HL-60 (cell line): ENCODE results near the gene F7.

Experiments
- DNase-seq, 2 experiments: peaks; one replicate each; pipeline ENCODE4 v3.0.0-alpha.2; 2010 to 2020; ENCODE audit warnings: low read depth in 1 of 2, low spot score in 1 of 2
- H3K27ac ChIP-seq: fragments of 250-450 bp; sonication (Bioruptor Pico); replicated peaks from 2 replicates; pipeline ENCODE4 v1.5.1; 2020; ENCODE audit warnings: mild to moderate bottlenecking, moderate library complexity
- H3K27me3 ChIP-seq: fragments of 250-450 bp; sonication (Bioruptor Pico); 2 replicates; pipeline ENCODE4 v1.5.1; 2021; ENCODE audit warnings: mild to moderate bottlenecking, moderate library complexity; ENCODE audit not compliant: insufficient read depth, poor library complexity, severe bottlenecking
- H3K4me3 ChIP-seq: replicated peaks from 2 replicates; pipeline ENCODE4 v1.5.1; 2011; ENCODE audit warnings: mild to moderate bottlenecking, control low read depth, low read length; ENCODE audit not compliant: insufficient read depth
- GABPA ChIP-seq: IDR thresholded peaks from 2 replicates; pipeline ENCODE4 v1.6.1; 2012; ENCODE audit warnings: low read depth
- POLR2AphosphoS5 ChIP-seq: IDR thresholded peaks from 2 replicates; pipeline ENCODE4 v1.6.1; 2012; ENCODE audit warnings: low read depth
- SPI1 ChIP-seq: IDR thresholded peaks from 2 replicates; pipeline ENCODE4 v1.6.1; 2012; ENCODE audit warnings: low read depth, mild to moderate bottlenecking, borderline replicate concordance
- TF ChIP-seq, protein P1 (sequence below): IDR thresholded peaks from 2 replicates; pipeline ENCODE4 v1.6.1; 2012; ENCODE audit warnings: low read depth; ENCODE audit not compliant: insufficient replicate concordance
- TF ChIP-seq, protein P2 (sequence below): IDR thresholded peaks from one replicate; pipeline ENCODE4 v1.5.1; 2011; ENCODE audit warnings: low read length, control low read depth, inconsistent platforms; ENCODE audit not compliant: insufficient read depth

The F7 gene

DNA sequence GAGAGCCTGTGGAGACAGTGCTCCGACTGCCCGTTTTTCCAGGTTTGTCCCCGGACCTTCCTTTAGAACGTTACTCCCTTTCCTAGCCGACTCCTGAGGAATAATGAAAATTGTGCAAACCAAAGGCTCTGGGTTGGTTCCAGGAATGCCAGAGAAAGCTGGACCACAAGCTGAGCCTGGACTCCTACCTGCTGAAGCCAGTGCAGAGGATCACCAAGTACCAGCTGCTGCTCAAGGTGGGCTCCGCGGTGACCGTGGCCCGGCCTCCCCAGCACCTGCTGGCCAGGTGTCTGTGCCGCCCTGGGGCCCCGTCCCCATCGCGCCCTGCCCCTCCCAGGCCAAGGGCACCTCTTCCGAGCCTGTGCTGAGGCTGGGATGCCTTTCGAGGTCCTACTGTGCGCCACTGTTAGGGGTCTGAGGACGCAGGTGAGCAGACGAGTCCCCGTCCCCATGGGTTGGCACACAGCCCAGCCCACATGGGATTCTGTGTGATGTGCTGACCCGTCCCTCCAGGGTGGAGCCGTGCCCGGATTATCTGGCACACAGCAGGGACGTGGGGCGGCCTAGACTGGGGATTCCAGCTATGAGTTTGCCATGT is 20.5 kb upstream of the F7 start:
- no peaks in the 10 kb centered on the region for H3K27me3 ChIP-seq
- no peak for DNase-seq
- no peak overlapping the region for H3K4me3 ChIP-seq
- no peak for TF ChIP-seq SPI1
- TF ChIP-seq, protein P1, sequence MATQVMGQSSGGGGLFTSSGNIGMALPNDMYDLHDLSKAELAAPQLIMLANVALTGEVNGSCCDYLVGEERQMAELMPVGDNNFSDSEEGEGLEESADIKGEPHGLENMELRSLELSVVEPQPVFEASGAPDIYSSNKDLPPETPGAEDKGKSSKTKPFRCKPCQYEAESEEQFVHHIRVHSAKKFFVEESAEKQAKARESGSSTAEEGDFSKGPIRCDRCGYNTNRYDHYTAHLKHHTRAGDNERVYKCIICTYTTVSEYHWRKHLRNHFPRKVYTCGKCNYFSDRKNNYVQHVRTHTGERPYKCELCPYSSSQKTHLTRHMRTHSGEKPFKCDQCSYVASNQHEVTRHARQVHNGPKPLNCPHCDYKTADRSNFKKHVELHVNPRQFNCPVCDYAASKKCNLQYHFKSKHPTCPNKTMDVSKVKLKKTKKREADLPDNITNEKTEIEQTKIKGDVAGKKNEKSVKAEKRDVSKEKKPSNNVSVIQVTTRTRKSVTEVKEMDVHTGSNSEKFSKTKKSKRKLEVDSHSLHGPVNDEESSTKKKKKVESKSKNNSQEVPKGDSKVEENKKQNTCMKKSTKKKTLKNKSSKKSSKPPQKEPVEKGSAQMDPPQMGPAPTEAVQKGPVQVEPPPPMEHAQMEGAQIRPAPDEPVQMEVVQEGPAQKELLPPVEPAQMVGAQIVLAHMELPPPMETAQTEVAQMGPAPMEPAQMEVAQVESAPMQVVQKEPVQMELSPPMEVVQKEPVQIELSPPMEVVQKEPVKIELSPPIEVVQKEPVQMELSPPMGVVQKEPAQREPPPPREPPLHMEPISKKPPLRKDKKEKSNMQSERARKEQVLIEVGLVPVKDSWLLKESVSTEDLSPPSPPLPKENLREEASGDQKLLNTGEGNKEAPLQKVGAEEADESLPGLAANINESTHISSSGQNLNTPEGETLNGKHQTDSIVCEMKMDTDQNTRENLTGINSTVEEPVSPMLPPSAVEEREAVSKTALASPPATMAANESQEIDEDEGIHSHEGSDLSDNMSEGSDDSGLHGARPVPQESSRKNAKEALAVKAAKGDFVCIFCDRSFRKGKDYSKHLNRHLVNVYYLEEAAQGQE = no peak
- no peak for TF ChIP-seq GABPA
- TF ChIP-seq, protein P2, sequence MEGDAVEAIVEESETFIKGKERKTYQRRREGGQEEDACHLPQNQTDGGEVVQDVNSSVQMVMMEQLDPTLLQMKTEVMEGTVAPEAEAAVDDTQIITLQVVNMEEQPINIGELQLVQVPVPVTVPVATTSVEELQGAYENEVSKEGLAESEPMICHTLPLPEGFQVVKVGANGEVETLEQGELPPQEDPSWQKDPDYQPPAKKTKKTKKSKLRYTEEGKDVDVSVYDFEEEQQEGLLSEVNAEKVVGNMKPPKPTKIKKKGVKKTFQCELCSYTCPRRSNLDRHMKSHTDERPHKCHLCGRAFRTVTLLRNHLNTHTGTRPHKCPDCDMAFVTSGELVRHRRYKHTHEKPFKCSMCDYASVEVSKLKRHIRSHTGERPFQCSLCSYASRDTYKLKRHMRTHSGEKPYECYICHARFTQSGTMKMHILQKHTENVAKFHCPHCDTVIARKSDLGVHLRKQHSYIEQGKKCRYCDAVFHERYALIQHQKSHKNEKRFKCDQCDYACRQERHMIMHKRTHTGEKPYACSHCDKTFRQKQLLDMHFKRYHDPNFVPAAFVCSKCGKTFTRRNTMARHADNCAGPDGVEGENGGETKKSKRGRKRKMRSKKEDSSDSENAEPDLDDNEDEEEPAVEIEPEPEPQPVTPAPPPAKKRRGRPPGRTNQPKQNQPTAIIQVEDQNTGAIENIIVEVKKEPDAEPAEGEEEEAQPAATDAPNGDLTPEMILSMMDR = no peak
- no peak for TF ChIP-seq POLR2AphosphoS5
- no peak overlapping the region for H3K27ac ChIP-seq

DNA sequence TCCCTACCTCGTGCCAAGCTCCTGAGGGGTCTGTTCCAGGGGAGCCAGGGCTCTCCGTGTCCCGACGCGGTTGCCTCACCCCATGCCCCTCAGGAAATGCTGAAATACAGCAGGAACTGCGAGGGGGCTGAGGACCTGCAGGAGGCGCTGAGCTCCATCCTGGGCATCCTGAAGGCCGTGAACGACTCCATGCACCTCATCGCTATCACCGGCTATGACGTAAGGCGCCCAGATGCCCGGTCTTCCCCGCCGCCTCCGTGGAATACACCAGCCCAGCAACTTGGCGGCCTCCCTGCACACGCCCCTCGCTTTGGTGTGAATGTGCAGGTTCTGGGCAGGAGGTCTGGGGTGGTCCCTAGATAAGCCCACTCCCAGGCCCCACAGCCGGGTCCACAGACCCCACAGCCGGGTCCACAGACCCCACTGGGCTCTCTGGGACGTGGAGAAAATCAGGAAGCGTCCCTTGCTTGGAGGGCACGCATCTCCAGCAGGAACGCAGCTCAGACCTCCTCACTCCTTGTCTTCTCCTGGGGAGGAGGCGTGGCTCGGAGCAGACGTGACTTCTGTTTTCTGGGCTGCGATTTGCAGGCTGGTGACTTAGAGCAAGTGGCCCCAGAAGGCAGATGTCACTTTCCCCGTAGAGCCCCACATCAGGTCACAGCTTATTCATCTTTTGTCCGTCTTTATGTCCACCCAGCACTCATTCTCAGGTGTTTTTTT is 19.4 kb upstream of the F7 start:
- Histone ChIP-seq H3K27me3 (no peaks in the 10 kb centered on the region), H3K4me3 (no peak overlapping the region), H3K27ac (no peak overlapping the region)
- no peak for DNase-seq
- TF ChIP-seq, protein P2 = no peak
- TF ChIP-seq SPI1 = no peak
- no peak for TF ChIP-seq GABPA
- TF ChIP-seq, protein P1 = no peak
- TF ChIP-seq POLR2AphosphoS5 = no peak

DNA sequence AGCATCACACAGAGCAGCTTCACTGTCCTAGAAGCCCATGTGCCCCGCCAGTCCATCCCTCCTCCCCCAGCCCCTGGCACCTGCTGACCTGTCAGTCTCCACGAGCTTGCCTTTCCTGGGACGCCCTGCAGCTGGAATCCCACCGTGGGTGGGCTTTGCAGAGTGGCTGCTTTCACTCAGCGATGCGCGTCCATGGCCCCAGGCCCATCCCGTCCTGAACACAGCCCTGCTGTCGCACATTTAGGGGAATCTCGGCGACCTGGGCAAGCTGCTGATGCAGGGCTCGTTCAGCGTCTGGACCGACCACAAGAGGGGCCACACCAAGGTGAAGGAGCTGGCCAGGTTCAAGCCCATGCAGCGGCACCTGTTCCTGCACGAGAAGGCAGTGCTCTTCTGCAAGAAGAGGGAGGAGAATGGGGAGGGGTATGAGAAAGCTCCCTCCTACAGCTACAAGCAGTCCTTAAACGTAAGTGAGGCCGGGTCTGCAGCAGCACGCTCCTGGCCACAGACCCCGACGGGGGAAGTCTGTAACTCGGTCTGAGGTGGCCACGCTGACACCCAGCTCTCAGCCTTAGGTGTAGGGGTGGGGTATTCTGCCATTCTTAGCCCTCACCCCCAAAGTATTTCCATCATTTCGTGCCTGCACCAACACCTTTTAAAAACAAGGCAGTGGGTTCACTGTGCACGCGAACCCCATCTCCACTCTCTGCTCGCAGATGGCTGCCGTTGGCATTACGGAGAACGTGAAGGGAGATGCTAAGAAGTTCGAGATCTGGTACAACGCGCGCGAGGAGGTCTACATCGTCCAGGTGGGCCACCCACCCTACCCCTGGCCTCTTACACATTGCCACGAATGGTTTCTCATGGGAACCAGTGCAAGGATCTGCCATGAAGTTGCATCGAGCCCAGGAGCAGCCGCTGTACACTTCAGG is 18.3 kb upstream of the F7 start:
- Histone ChIP-seq H3K4me3 (no peak overlapping the region), H3K27me3 (no peaks in the 10 kb centered on the region), H3K27ac (no peak overlapping the region)
- no peak for DNase-seq
- TF ChIP-seq, protein P2 = no peak
- TF ChIP-seq SPI1 = no peak
- TF ChIP-seq, protein P1 = no peak
